NCI-H2029 (cell line): Measurements from ENCODE around the gene REEP1.
"Not testable (repeated sequence)": the region's sequence is repeated elsewhere in the genome, so short reads cannot be mapped to it uniquely, and the experiment has no call there.

ENCODE experiments used
- DNase-seq: peaks from one replicate; lab custom pipeline; 2025; lab: John Stamatoyannopoulos, UW

Gene REEP1

GRCh38 chr2:86224645-86225355 is 112.6 kb downstream of the REEP1 start:
- DNase-seq = no peak

- no peak for DNase-seq
Measured at GRCh38 chr2:86223927-86224560, 113.4 kb downstream of the REEP1 start.

GRCh38 chr2:86223140-86223926 is 114.1 kb downstream of the REEP1 start:
- no peak for DNase-seq

GRCh38 chr2:86221066-86221684 is 116.3 kb downstream of the REEP1 start:
- peak; percentile 4 for DNase-seq

- no peak for DNase-seq
Measured at GRCh38 chr2:86219896-86220295, 117.5 kb downstream of the REEP1 start.

- no peak for DNase-seq
Measured at GRCh38 chr2:86218124-86218523, 119.3 kb downstream of the REEP1 start.

GRCh38 chr2:86216575-86217555 is 120.6 kb downstream of the REEP1 start:
- no peak for DNase-seq

GRCh38 chr2:86214503-86214832 is 123.0 kb downstream of the REEP1 start:
- DNase-seq = no peak

GRCh38 chr2:86213699-86214502 is 123.5 kb downstream of the REEP1 start:
- DNase-seq = peak; percentile 33

GRCh38 chr2:86213056-86213455 is 124.4 kb downstream of the REEP1 start:
- DNase-seq = no peak

GRCh38 chr2:86211796-86212188 is 125.6 kb downstream of the REEP1 start:
- no peak for DNase-seq

GRCh38 chr2:86211033-86211795 is 126.2 kb downstream of the REEP1 start:
- DNase-seq = peak; percentile 20

- DNase-seq = no peak
Measured at GRCh38 chr2:86204458-86204857, 133.0 kb downstream of the REEP1 start.

GRCh38 chr2:86203614-86204013 is 133.8 kb downstream of the REEP1 start:
- no peak for DNase-seq

GRCh38 chr2:86202702-86203101 is 134.7 kb downstream of the REEP1 start:
- DNase-seq = no peak

GRCh38 chr2:86202336-86202692 is 135.1 kb downstream of the REEP1 start:
- no peak for DNase-seq

- DNase-seq = no peak
Measured at GRCh38 chr2:86201671-86202335, 135.6 kb downstream of the REEP1 start.

GRCh38 chr2:86200564-86200963 is 136.9 kb downstream of the REEP1 start:
- DNase-seq = not testable (repeated sequence)

GRCh38 chr2:86199834-86200177 is 137.6 kb downstream of the REEP1 start:
- DNase-seq = no peak
